B cell (primary cell): ENCODE measurements around the gene PRKCQ. TPM values are rescaled to one million over a fixed set of nuclear protein-coding genes. Genes with fewer than 3 reads are reported as not detected.

Experiments
- ATAC-seq: fragments of 200-7000 bp; cut with Tn5 transposase; one replicate; pipeline ENCODE4 v1.10.0; 2021; ENCODE audit warnings: low read depth, mild to moderate bottlenecking, moderate number of reproducible peaks, moderate library complexity
- CTCF ChIA-PET: fragments of 350-600 bp; sonication (Branson Sonifier 250); formaldehyde crosslinking; loops from one replicate; lab custom pipeline; 2021; ENCODE audit warnings: antibody characterized with exemption, inconsistent platforms; lab: Charles Lee
- POLR2A ChIA-PET: fragments of 350-600 bp; sonication (Branson Sonifier 250); formaldehyde crosslinking; loops from one replicate; lab custom pipeline; 2021; ENCODE audit warnings: antibody characterized with exemption; lab: Charles Lee
- DNase-seq: peaks from one replicate; pipeline ENCODE4 v3.0.0; 2013
- H2AFZ ChIP-seq: 2 replicates; pipeline ENCODE4 v1.6.1; 2012; ENCODE audit warnings: mild to moderate bottlenecking, low read depth, low read length; ENCODE audit not compliant: insufficient read depth, poor library complexity, severe bottlenecking
- H3K27ac ChIP-seq, 2 donors: 1 replicate in 1 of 2; 2 replicates in 1 of 2; pipeline ENCODE4 v1.5.1; 2012 to 2013; ENCODE audit warnings: low read length in 2 of 2, mild to moderate bottlenecking in 2 of 2, moderate library complexity in 1 of 2
- H3K27me3 ChIP-seq, 4 experiments: fragments of 200-600 bp in 1 of 4; sonication (generic) in 1 of 4; replicated peaks in 1 of 4; 1 replicate in 2 of 4; 2 replicates in 2 of 4; pipeline versions ENCODE4 v1.6.1 to v1.7.0; 2013 to 2016; ENCODE audit warnings: low read length in 3 of 4, mild to moderate bottlenecking in 2 of 4, mixed read lengths in 1 of 4, moderate library complexity in 1 of 4; ENCODE audit not compliant: insufficient read depth in 4 of 4, control insufficient read depth in 3 of 4; ENCODE audit errors: control extremely low read depth in 1 of 4
- H3K36me3 ChIP-seq, 2 experiments: replicated peaks in 1 of 2; 1 replicate in 1 of 2; 2 replicates in 1 of 2; pipeline versions ENCODE4 v1.6.1 to v1.7.1; 2013; ENCODE audit warnings: low read length in 1 of 2; ENCODE audit not compliant: insufficient read depth in 2 of 2, control insufficient read depth in 1 of 2; ENCODE audit errors: control extremely low read depth in 1 of 2, extremely low read depth in 1 of 2
- H3K4me1 ChIP-seq, 2 donors: fragments of 200-600 bp in 1 of 2; sonication (generic) in 1 of 2; 1 replicate in 1 of 2; 2 replicates in 1 of 2; pipeline versions ENCODE4 v1.5.1 to v1.6.1; 2013 to 2017; ENCODE audit warnings: low read length in 2 of 2; ENCODE audit not compliant: control insufficient read depth in 2 of 2, insufficient read depth in 2 of 2
- H3K4me2 ChIP-seq: replicated peaks from 2 replicates; pipeline ENCODE3; 2012; ENCODE audit warnings: mild to moderate bottlenecking, low read depth, low read length; ENCODE audit not compliant: poor library complexity, severe bottlenecking
- H3K4me3 ChIP-seq, 5 experiments: fragments of 200-600 bp in 1 of 5; sonication (generic) in 1 of 5; 1 replicate in 3 of 5; 2 replicates in 2 of 5; pipeline versions ENCODE4 v1.5.1 to v1.7.0; 2011 to 2016; ENCODE audit warnings: low read length in 4 of 5, mild to moderate bottlenecking in 4 of 5, low read depth in 2 of 5, control low read depth in 1 of 5, moderate library complexity in 1 of 5; ENCODE audit not compliant: insufficient read depth in 1 of 5; ENCODE audit errors: control extremely low read depth in 1 of 5, extremely low read depth in 1 of 5
- H3K79me2 ChIP-seq: fragments of 200-600 bp; sonication (generic); one replicate; pipeline ENCODE4 v1.6.0; 2016; ENCODE audit warnings: low read length; ENCODE audit not compliant: control insufficient read depth, insufficient read depth
- H3K9ac ChIP-seq: fragments of 200-600 bp; sonication (generic); 2 replicates; pipeline ENCODE4 v1.6.1; 2017; ENCODE audit warnings: mild to moderate bottlenecking, low read length, moderate library complexity
- H3K9me3 ChIP-seq, 3 donors: one replicate each; pipeline versions ENCODE4 v1.6.1 to v1.7.1; 2013; ENCODE audit warnings: low read length in 2 of 3; ENCODE audit not compliant: control insufficient read depth in 2 of 3, insufficient read depth in 1 of 3; ENCODE audit errors: control extremely low read depth in 1 of 3
- H4K20me1 ChIP-seq: 2 replicates; pipeline ENCODE4 v1.6.0; 2012; ENCODE audit warnings: mild to moderate bottlenecking, low read length; ENCODE audit not compliant: insufficient read depth, control insufficient read depth, poor library complexity, severe bottlenecking
- H3K27ac Mint-ChIP-seq: one replicate; pipeline ENCODE4 v1.8.0; 2021; ENCODE audit warnings: mixed read lengths
- H3K27me3 Mint-ChIP-seq: one replicate; pipeline ENCODE4 v1.8.0; 2021; ENCODE audit warnings: mixed read lengths
- H3K4me1 Mint-ChIP-seq: one replicate; pipeline ENCODE4 v1.8.0; 2021; ENCODE audit warnings: mixed read lengths
- H3K4me3 Mint-ChIP-seq: one replicate; pipeline ENCODE4 v1.8.0; 2021; ENCODE audit warnings: mixed read lengths
- H3K9me3 Mint-ChIP-seq: one replicate; pipeline ENCODE4 v1.8.0; 2022; ENCODE audit warnings: mixed read lengths; ENCODE audit not compliant: insufficient read depth
- EZH2 ChIP-seq: IDR thresholded peaks from 2 replicates; pipeline ENCODE4 v1.6.1; 2012; ENCODE audit warnings: borderline replicate concordance, low read depth, mild to moderate bottlenecking, moderate library complexity, low read length; ENCODE audit not compliant: insufficient read depth, poor library complexity, severe bottlenecking
- WGBS: methylation state at CpG from one replicate; pipeline ENCODE4 v1.1.5; 2013; ENCODE audit warnings: missing lambda C conversion rate; ENCODE audit not compliant: insufficient coverage; 5-methylcytosine and 5-hydroxymethylcytosine counted together
- intact Hi-C: fragments of 100-400 bp; cut with micrococcal nuclease; formaldehyde crosslinking; loops from one replicate; pipeline ENCODE4 v1.10.0; 2022
- polyA plus RNA-seq: library from polyadenylated mRNA; depleted of rRNA; stranded (reverse); fragments of >200 nt; gene quantifications from 2 replicates; pipeline ENCODE4 v1.2.3, GENCODE V29; 2012
- total RNA-seq, 2 donors: library from RNA; stranded (reverse); fragments of 120-200 nt in 1 of 2; gene quantifications; 1 replicate in 1 of 2; 2 replicates in 1 of 2; pipeline versions ENCODE4 v1.2.3 to v1.2.4, GENCODE V29; 2013 to 2022
- TF ChIP-seq, protein P1 (sequence below): fragments of 200-600 bp; IDR thresholded peaks from one replicate; pipeline ENCODE4 v1.8.0; 2022; ENCODE audit warnings: antibody characterized with exemption, mild to moderate bottlenecking

PRKCQ gene
- total and polyA plus RNA-seq, 2 donors (not counting 1 experiment from before 2014, with no cell fraction given): 0.15 to 0.16 TPM

DNA sequence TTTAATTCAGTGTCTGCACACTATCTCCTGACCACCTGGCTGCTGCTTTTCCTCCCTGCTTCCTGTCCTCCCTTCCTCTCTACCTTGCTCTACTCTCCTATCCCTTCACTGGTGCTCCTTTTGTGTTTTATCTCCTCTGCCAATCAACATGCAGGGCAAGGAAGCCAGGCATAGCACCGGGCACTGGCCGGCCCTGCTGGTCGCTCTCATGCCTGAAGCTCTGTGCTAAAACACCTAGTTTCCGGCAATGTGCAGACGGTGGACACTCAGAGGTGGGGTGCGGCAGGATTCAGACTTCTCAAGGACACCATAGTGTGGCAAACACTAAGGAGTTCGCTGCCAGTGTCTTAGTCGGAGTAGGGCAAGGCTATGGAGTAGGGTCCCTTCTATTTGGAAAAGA is 177.1 kb downstream of the PRKCQ start:
- TF ChIP-seq EZH2: no peak
- TF ChIP-seq, protein P1, sequence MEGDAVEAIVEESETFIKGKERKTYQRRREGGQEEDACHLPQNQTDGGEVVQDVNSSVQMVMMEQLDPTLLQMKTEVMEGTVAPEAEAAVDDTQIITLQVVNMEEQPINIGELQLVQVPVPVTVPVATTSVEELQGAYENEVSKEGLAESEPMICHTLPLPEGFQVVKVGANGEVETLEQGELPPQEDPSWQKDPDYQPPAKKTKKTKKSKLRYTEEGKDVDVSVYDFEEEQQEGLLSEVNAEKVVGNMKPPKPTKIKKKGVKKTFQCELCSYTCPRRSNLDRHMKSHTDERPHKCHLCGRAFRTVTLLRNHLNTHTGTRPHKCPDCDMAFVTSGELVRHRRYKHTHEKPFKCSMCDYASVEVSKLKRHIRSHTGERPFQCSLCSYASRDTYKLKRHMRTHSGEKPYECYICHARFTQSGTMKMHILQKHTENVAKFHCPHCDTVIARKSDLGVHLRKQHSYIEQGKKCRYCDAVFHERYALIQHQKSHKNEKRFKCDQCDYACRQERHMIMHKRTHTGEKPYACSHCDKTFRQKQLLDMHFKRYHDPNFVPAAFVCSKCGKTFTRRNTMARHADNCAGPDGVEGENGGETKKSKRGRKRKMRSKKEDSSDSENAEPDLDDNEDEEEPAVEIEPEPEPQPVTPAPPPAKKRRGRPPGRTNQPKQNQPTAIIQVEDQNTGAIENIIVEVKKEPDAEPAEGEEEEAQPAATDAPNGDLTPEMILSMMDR: no peak
- ATAC-seq: no peak
- ChIA-PET CTCF (interaction anchor here (1.0 to 7.7 kb wide), 32 partner anchors 8 to 389 kb away, joined by 3 to 325 read pairs (median 13); partner anchors contain the start of gene PFKFB3), POLR2A (interaction anchor here (0.6 to 4.9 kb wide), 3 partner anchors 200 to 773 kb away, joined by 3 to 72 read pairs (median 6); partner anchors contain the start of gene PFKFB3)
- Mint-ChIP-seq H3K27ac (no peak overlapping the region), H3K4me1 (peaks cover 33% of the 10 kb centered on the region), H3K4me3 (no peak overlapping the region), H3K27me3 (peaks cover 27% of the 10 kb centered on the region), H3K9me3 (no peaks in the 10 kb centered on the region)
- Histone ChIP-seq H2AFZ (no peak overlapping the region), H3K27me3 (peaks cover 0 to 4% (median 2%) of the 10 kb centered on the region in 4 experiments), H3K79me2 (no peaks in the 10 kb centered on the region), H3K4me1 (peaks cover 26% of the 10 kb centered on the region in 2 donors), H4K20me1 (no peaks in the 10 kb centered on the region), H3K9me3 (no peaks in the 10 kb centered on the region), H3K36me3 (no peaks in the 10 kb centered on the region), H3K9ac (no peak overlapping the region), H3K4me3 (no peak overlapping the region), H3K27ac (no peak overlapping the region), H3K4me2 (no peak overlapping the region)
- DNase-seq: no peak
- WGBS: 93% methylated on average over 7 of the region's 8 CpGs
- intact Hi-C loops: loop anchor here (1.0 to 5.0 kb wide), 2 partner anchors 316 to 389 kb away; partner anchors contain the start of gene RBM17

DNA sequence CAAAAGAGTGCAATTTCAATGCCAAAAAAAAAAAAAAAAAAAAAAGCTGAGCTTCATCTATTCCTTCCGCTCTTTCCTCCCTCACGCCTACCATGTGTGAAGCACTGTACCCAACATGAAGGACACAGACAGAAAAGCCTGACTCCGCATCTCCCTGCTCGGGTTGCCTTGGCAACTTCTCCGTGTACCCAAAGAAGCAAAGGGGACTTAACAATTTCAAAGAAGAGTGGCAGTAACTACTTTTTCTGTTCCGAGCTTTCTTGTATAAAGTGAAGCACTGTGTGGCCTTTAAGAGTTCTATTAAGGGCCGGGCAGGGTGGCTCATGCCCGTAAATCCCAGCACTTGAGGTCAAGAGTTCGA is 177.7 kb downstream of the PRKCQ start:
- Mint-ChIP-seq H3K4me1 (peaks cover 33% of the 10 kb centered on the region), H3K27ac (no peak overlapping the region), H3K4me3 (no peak overlapping the region), H3K27me3 (peaks cover 24% of the 10 kb centered on the region), H3K9me3 (no peaks in the 10 kb centered on the region)
- TF ChIP-seq, protein P1: no peak
- no peak for TF ChIP-seq EZH2
- H3K9me3 ChIP-seq: no peaks in the 10 kb centered on the region
- H3K36me3 ChIP-seq: no peaks in the 10 kb centered on the region
- no peaks in the 10 kb centered on the region for H3K79me2 ChIP-seq
- H3K4me2 ChIP-seq: no peak overlapping the region
- no peak overlapping the region for H3K9ac ChIP-seq
- no peaks in the 10 kb centered on the region for H4K20me1 ChIP-seq
- intact Hi-C loops: loop anchor here (1.0 to 5.0 kb wide), 2 partner anchors 315 to 388 kb away; partner anchors contain the start of gene RBM17
- H3K4me3 ChIP-seq: no peak overlapping the region
- ChIA-PET POLR2A (interaction anchor here (1.2 to 4.9 kb wide), 4 partner anchors 54 to 466 kb away, joined by 3 to 72 read pairs (median 16); partner anchors contain the start of gene PFKFB3), CTCF (interaction anchor here (0.6 to 7.7 kb wide), 80 partner anchors 9 to 836 kb away, joined by 3 to 325 read pairs (median 5); partner anchors contain the start of genes IL2RA, PFKFB3 and RBM17)
- WGBS: 86% methylated on average over 7 of the region's 9 CpGs
- H3K4me1 ChIP-seq: peaks cover 26% of the 10 kb centered on the region in 2 donors
- peaks cover 0 to 4% (median 2%) of the 10 kb centered on the region in 4 experiments for H3K27me3 ChIP-seq
- H3K27ac ChIP-seq: no peak overlapping the region
- no peak for DNase-seq
- no peak for ATAC-seq
- no peak overlapping the region for H2AFZ ChIP-seq
